A549 (cell line): ENCODE measurements around the gene ENO1. TPM values are rescaled to one million over a fixed set of nuclear protein-coding genes. Genes with fewer than 3 reads are reported as not detected.
"Not testable (repeated sequence)": the region's sequence is repeated elsewhere in the genome, so short reads cannot be mapped to it uniquely, and the experiment has no call there.

Experiments
- ATAC-seq, 2 experiments: fragments of 200-7000 bp in 1 of 2; fragments of >200 bp in 1 of 2; cut with Nextera tagmentation in 1 of 2; cut with Tn5 transposase in 1 of 2; 3 replicates each; pipeline versions ENCODE4 v1.8.0 to v1.9.1; 2018 to 2020; ENCODE audit warnings: mild to moderate bottlenecking in 1 of 2, moderate library complexity in 1 of 2
- CTCF ChIA-PET: fragments of 300-600 bp; sonication (Branson Sonifier 250); formaldehyde crosslinking; extraction: SDS; loops from one replicate; lab custom pipeline; 2021; ENCODE audit warnings: antibody characterized with exemption, inconsistent platforms; lab: Yijun Ruan, JAX
- POLR2A ChIA-PET: fragments of 350-600 bp; formaldehyde crosslinking; extraction: SDS; loops from one replicate; lab custom pipeline; 2021; ENCODE audit warnings: antibody characterized with exemption, inconsistent platforms; lab: Yijun Ruan, JAX
- DNase-seq, 2 experiments: peaks; one replicate each; pipeline versions ENCODE4 v3.0.0 to v3.0.0-alpha.2; 2011 to 2016; ENCODE audit warnings: low read depth in 1 of 2, low spot score in 1 of 2
- FAIRE-seq: peaks from 2 replicates; lab custom pipeline; 2011; peaks lifted over from hg19 to GRCh38; lab: Jason Lieb, UNC
- H3K27ac ChIP-seq, 2 experiments: fragments of >200 bp; sonication (Bioruptor Twin); formaldehyde crosslinking; 3 replicates each; pipeline ENCODE4 v1.5.1; 2016 to 2017
- H3K4me1 ChIP-seq: fragments of >200 bp; sonication (Bioruptor Twin); formaldehyde crosslinking; 3 replicates; pipeline ENCODE4 v1.6.1; 2016
- H3K4me2 ChIP-seq: fragments of >200 bp; sonication (Bioruptor Twin); formaldehyde crosslinking; 3 replicates; pipeline ENCODE4 v1.6.1; 2016
- H3K4me3 ChIP-seq: fragments of >200 bp; sonication (Bioruptor Twin); formaldehyde crosslinking; 3 replicates; pipeline ENCODE4 v1.5.1; 2016
- H3K9me3 ChIP-seq: fragments of >200 bp; sonication (Bioruptor Twin); formaldehyde crosslinking; 3 replicates; pipeline ENCODE4 v1.6.1; 2016
- CEBPB ChIP-seq, 2 experiments: fragments of >200 bp in 1 of 2; sonication (Bioruptor Twin) in 1 of 2; formaldehyde crosslinking in 1 of 2; IDR thresholded peaks; 2 replicates each; pipeline ENCODE4 v1.6.1; 2012 to 2016
- EHMT2 ChIP-seq: fragments of 200-600 bp; sonication (generic); IDR thresholded peaks from 2 replicates; pipeline ENCODE4 v1.6.1; 2016; ENCODE audit warnings: antibody characterized with exemption, low read depth, mild to moderate bottlenecking, moderate library complexity
- FOSL2 ChIP-seq, 2 experiments: fragments of 450-650 bp in 1 of 2; fragments of >200 bp in 1 of 2; sonication (Bioruptor Twin) in 1 of 2; formaldehyde crosslinking; IDR thresholded peaks; 2 replicates each; pipeline versions ENCODE4 v1.5.0 to v1.6.1; 2016 to 2020; ENCODE audit warnings: mild to moderate bottlenecking in 1 of 2, moderate library complexity in 1 of 2
- FOXS1 ChIP-seq: fragments of 250-450 bp; sonication (Bioruptor Pico); IDR thresholded peaks from 2 replicates; pipeline ENCODE4 v1.5.0; 2020; ENCODE audit warnings: mild to moderate bottlenecking, moderate library complexity
- GATA3 ChIP-seq: IDR thresholded peaks from 2 replicates; pipeline ENCODE4 v1.6.1; 2012; ENCODE audit warnings: borderline replicate concordance
- HEYL ChIP-seq: fragments of 250-450 bp; sonication (Bioruptor Pico); IDR thresholded peaks from 2 replicates; pipeline ENCODE4 v1.8.0; 2021; ENCODE audit warnings: mild to moderate bottlenecking, moderate library complexity
- HOXB13 ChIP-seq: fragments of 250-450 bp; sonication (Bioruptor Pico); IDR thresholded peaks from 2 replicates; pipeline ENCODE4 v1.5.0; 2020; ENCODE audit warnings: low read depth, mild to moderate bottlenecking, moderate library complexity
- HOXB5 ChIP-seq: fragments of 250-450 bp; sonication (Bioruptor Pico); IDR thresholded peaks from 2 replicates; pipeline ENCODE4 v1.5.0; 2020; ENCODE audit warnings: mild to moderate bottlenecking, moderate library complexity
- JUNB ChIP-seq: fragments of >200 bp; sonication (Bioruptor Twin); formaldehyde crosslinking; IDR thresholded peaks from 2 replicates; pipeline ENCODE4 v1.6.1; 2016
- KDM1A ChIP-seq: fragments of 200-600 bp; sonication (generic); IDR thresholded peaks from 2 replicates; pipeline ENCODE4 v1.6.1; 2016; ENCODE audit warnings: low read depth, mild to moderate bottlenecking
- MAZ ChIP-seq: fragments of 150-350 bp; IDR thresholded peaks from 2 replicates; pipeline ENCODE4 v1.6.1; 2014; ENCODE audit warnings: antibody characterized with exemption, low read depth, low read length, borderline replicate concordance
- POLR2AphosphoS2 ChIP-seq: conservative IDR thresholded peaks from 2 replicates; pipeline ENCODE4 v1.6.1; 2012; ENCODE audit warnings: low read length, improper control_type of control experiment, inconsistent platforms
- RAD21 ChIP-seq, 2 experiments: fragments of >200 bp in 1 of 2; sonication (Bioruptor Twin) in 1 of 2; formaldehyde crosslinking in 1 of 2; IDR thresholded peaks in 1 of 2; conservative IDR thresholded peaks in 1 of 2; 2 replicates in 1 of 2; 3 replicates in 1 of 2; pipeline ENCODE4 v1.6.1; 2012 to 2018; ENCODE audit warnings: inconsistent platforms in 1 of 2
- RFX5 ChIP-seq: fragments of 450-650 bp; IDR thresholded peaks from 2 replicates; pipeline ENCODE4 v1.7.1; 2014; ENCODE audit warnings: antibody characterized with exemption, mild to moderate bottlenecking, moderate library complexity
- SMC3 ChIP-seq: fragments of >200 bp; sonication (Bioruptor Twin); formaldehyde crosslinking; IDR thresholded peaks from 3 replicates; pipeline ENCODE4 v1.6.1; 2018; ENCODE audit warnings: inconsistent platforms
- SREBF2 ChIP-seq: fragments of 450-650 bp; IDR thresholded peaks from 2 replicates; pipeline ENCODE4 v1.6.1; 2014; ENCODE audit warnings: mild to moderate bottlenecking, moderate library complexity
- WGBS: methylation state at CpG from one replicate; pipeline ENCODE4 v1.1.6; 2017; ENCODE audit errors: missing lambda C conversion rate; 5-methylcytosine and 5-hydroxymethylcytosine counted together
- polyA plus RNA-seq, 4 experiments: library from polyadenylated mRNA; depleted of rRNA in 3 of 4; stranded (reverse); fragments of >200 nt; fragmentation: RNase III in 1 of 4; extraction: RNeasy Plus Mini Kit Qiagen cat#74134 plus additional on column Dnase treatment in 1 of 4; gene quantifications; 2 replicates in 3 of 4; 3 replicates in 1 of 4; pipeline ENCODE4 v1.2.3, GENCODE V29; 2011 to 2017
- TF ChIP-seq, protein P1 (sequence below): fragments of >200 bp; sonication (Bioruptor Twin); formaldehyde crosslinking; IDR thresholded peaks from 3 replicates; pipeline ENCODE4 v1.5.1; 2016
- TF ChIP-seq, protein P2 (sequence below): IDR thresholded peaks from 2 replicates; pipeline ENCODE4 v1.6.1; 2012; ENCODE audit warnings: low read depth, borderline replicate concordance
- TF ChIP-seq, protein P3 (sequence below): IDR thresholded peaks from 2 replicates; pipeline ENCODE4 v1.6.1; 2012
- TF ChIP-seq, protein P4 (sequence below): fragments of 150-350 bp; IDR thresholded peaks from 2 replicates; pipeline ENCODE4 v1.6.1; 2014; ENCODE audit warnings: low read depth, mild to moderate bottlenecking, low read length

Gene ENO1
- polyA plus RNA-seq, 2 of the 4 experiments (the other 2 are of a cell fraction): 1,899 to 2,981 TPM

DNA sequence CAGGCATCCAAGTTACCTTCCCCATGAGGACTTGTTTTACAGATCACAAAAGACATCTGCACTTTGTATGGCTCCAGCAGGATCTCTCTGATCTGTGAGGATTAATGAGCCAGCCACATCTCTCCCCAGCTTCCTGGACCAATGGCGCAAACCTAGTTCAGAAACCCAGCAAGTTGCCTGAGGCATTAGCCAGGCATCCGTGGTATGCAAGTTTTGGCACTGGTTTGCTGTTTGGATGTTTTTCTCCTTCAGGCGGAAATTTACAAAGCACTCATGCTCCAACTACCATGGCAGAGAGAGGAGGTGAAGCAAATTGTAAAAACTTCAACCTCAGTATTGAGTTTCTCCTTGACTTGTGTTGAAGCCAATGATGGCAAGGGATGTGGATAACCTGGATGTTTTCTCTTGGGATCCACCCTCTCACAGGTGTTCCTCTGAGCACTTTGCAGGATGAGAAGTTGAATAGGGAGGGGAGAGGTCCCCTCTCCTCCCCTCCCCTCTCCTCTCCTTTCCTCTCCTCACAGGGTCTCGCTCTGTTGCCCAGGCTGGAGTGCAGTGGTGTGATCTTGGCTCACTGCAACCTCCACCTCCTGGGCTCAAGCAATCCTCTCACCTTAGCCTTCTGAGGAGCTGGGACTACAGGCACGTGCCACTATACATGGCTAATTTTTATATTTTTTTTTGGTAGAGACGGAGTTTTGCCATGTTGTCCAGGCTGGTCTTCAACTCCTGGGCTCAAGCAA is 25.6 kb upstream of the ENO1 start (continued):
- 0 out of 2 replicates have a peak, but pooled peaks have one; percentile 42 for TF ChIP-seq HOXB5 (CRISPR knock-in tag)
- TF ChIP-seq JUNB: no peak

DNA sequence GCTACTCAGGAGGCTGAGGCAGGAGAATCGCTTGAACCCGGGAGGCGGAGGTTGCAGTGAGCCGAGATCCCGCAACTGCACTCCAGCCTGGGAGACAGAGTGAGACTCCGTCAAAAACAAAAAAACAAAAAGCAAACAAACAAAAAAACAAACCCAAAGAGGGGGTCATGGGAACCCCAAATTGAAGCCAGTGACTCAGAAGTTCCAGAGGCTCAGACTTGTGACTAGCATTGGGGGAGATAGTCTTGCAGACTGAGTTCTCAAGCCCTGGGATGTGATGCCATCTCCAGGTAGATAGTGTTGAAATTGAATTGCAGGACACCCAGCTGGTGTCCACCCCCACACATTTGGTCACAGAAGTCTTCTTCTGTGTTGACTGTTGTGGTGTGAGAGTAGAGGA is 24.9 kb upstream of the ENO1 start:
- POLR2A ChIA-PET: interaction anchor here (0.6 to 1.8 kb wide), 2 partner anchors 13 to 29 kb away, joined by 5 to 10 read pairs; no protein-coding TSS in a partner anchor
- Histone ChIP-seq H3K4me1 (peaks cover 70% of the 10 kb centered on the region), H3K4me2 (peak overlapping the region; percentile 71), H3K9me3 (peaks cover under 1% of the 10 kb centered on the region; the same call in 1 of the 3 replicates), H3K27ac (peak overlapping the region; percentile 86 to 96), H3K4me3 (no peak overlapping the region)
- FAIRE-seq (no peak), ATAC-seq (peak; percentile 49 to 76), DNase-seq (peak in 1 of 2 experiments; percentile 77)
- WGBS: 87% methylated on average over 6 of the region's 6 CpGs
- CTCF ChIA-PET: interaction anchor here (0.7 to 4.6 kb wide), 11 partner anchors 11 to 494 kb away, joined by 3 to 24 read pairs (median 3); no protein-coding TSS in a partner anchor
- TF ChIP-seq, protein P1, sequence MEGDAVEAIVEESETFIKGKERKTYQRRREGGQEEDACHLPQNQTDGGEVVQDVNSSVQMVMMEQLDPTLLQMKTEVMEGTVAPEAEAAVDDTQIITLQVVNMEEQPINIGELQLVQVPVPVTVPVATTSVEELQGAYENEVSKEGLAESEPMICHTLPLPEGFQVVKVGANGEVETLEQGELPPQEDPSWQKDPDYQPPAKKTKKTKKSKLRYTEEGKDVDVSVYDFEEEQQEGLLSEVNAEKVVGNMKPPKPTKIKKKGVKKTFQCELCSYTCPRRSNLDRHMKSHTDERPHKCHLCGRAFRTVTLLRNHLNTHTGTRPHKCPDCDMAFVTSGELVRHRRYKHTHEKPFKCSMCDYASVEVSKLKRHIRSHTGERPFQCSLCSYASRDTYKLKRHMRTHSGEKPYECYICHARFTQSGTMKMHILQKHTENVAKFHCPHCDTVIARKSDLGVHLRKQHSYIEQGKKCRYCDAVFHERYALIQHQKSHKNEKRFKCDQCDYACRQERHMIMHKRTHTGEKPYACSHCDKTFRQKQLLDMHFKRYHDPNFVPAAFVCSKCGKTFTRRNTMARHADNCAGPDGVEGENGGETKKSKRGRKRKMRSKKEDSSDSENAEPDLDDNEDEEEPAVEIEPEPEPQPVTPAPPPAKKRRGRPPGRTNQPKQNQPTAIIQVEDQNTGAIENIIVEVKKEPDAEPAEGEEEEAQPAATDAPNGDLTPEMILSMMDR: peak; percentile 45
- TF ChIP-seq POLR2AphosphoS2 (no peak), GATA3 (no peak), RFX5 (no peak), FOSL2 (IDR thresholded peaks at IDR 0.05) (no peak), FOSL2 (CRISPR knock-in tag; IDR thresholded peaks at IDR 0.05) (0 out of 2 replicates have a peak, but pooled peaks have one; percentile 34), HEYL (CRISPR knock-in tag) (no peak), EHMT2 (no peak), MAZ (no peak), FOXS1 (CRISPR knock-in tag) (no peak), RAD21 (conservative IDR thresholded peaks at IDR 0.05 in 1 of 2, IDR thresholded peaks at IDR 0.05 in 1 of 2) (peak; percentile 64 to 69), KDM1A (no peak), SMC3 (peak; percentile 47; the same call in 2 of the 3 replicates), SREBF2 (no peak), CEBPB (IDR thresholded peaks at IDR 0.05) (peak in 1 of 2 experiments; percentile 41; a peak in 1 of 4 replicates)
- TF ChIP-seq, protein P2, sequence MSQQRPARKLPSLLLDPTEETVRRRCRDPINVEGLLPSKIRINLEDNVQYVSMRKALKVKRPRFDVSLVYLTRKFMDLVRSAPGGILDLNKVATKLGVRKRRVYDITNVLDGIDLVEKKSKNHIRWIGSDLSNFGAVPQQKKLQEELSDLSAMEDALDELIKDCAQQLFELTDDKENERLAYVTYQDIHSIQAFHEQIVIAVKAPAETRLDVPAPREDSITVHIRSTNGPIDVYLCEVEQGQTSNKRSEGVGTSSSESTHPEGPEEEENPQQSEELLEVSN: no peak
- TF ChIP-seq, protein P3, sequence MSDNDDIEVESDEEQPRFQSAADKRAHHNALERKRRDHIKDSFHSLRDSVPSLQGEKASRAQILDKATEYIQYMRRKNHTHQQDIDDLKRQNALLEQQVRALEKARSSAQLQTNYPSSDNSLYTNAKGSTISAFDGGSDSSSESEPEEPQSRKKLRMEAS: no peak
- TF ChIP-seq, protein P4, sequence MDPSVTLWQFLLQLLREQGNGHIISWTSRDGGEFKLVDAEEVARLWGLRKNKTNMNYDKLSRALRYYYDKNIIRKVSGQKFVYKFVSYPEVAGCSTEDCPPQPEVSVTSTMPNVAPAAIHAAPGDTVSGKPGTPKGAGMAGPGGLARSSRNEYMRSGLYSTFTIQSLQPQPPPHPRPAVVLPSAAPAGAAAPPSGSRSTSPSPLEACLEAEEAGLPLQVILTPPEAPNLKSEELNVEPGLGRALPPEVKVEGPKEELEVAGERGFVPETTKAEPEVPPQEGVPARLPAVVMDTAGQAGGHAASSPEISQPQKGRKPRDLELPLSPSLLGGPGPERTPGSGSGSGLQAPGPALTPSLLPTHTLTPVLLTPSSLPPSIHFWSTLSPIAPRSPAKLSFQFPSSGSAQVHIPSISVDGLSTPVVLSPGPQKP: no peak

DNA sequence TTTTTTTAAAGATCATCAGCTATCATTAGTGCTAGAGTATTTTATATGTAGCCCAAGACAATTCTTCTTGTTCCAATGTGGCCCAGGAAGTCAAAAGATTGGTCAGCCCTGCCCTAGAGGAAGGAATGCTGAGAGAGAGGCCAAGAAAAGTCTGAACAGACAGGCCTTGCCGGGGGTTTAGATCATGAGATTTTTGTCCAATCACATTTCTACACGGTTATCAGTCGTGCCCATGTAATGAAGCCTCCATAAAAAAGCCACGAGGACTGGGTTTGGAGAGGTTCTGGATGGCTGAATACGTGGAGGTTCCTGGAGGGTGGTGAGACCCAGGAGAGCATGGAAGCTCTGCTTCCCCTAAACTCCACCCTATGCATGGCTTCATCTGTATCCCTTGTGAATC is 24.3 kb upstream of the ENO1 start:
- Histone ChIP-seq H3K4me3 (no peak overlapping the region), H3K4me2 (peak overlapping the region; percentile 71), H3K4me1 (peaks cover 64% of the 10 kb centered on the region)
- 66% methylated on average over 5 of the region's 5 CpGs for WGBS
- peak in 1 of 2 experiments; percentile 31 for DNase-seq
- TF ChIP-seq, protein P1: no peak
- no peak for TF ChIP-seq HOXB13
- TF ChIP-seq, protein P3: 0 out of 2 replicates have a peak, but pooled peaks have one; percentile 8
- TF ChIP-seq, all 56 proteins: peak for 1
- ChIA-PET CTCF (interaction anchor here (0.7 to 4.6 kb wide), 8 partner anchors 12 to 102 kb away, joined by 3 to 24 read pairs (median 4); no protein-coding TSS in a partner anchor), POLR2A (interaction anchor here (0.6 kb wide), 1 partner anchor 26 kb away, joined by 8 read pairs; no protein-coding TSS in a partner anchor)
- Histone ChIP-seq H3K27ac (peak overlapping the region; percentile 86 to 96), H3K9me3 (peaks cover 5% of the 10 kb centered on the region; the same call in 1 of the 3 replicates)
- FAIRE-seq (no peak), ATAC-seq (peak in 1 of 2 experiments; percentile 20; a peak in 3 of 6 replicates)

DNA sequence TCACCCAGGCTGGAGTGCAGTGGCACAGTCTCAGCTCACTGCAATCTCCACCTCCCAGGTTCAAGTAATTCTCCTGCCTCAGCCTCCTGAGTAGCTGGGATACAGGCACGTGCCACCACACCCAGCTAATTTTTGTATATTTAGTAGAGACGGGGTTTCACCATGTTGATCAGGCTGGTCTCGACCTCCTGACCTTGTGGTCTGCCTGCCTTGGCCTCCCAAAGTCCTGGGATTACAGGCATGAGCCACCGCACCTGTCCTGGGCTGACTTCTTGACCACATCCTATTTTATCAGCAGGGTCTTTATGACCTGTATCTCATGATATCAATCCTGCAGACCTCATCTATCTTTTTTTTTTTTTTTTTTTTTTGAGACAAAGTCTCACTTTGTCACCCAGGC is 22.2 kb upstream of the ENO1 start:
- POLR2A ChIA-PET, H3K9me3 ChIP-seq, H3K4me3 ChIP-seq, DNase-seq, ATAC-seq, H3K4me2 ChIP-seq, FAIRE-seq: not testable (repeated sequence)
- Histone ChIP-seq H3K27ac (peak overlapping the region; percentile 81 to 96), H3K4me1 (peaks cover 50% of the 10 kb centered on the region)
- WGBS: 88% methylated on average over 4 of the region's 4 CpGs
- CTCF ChIA-PET: interaction anchor here (0.6 to 1.5 kb wide), 3 partner anchors 8 to 201 kb away, joined by 3 to 4 read pairs (median 3); no protein-coding TSS in a partner anchor
